ENCODE measurements around the gene DLG1.

The DLG1 gene

GRCh38 chr3:197009532-197010019, 288.8 kb downstream of the DLG1 start:
- no peak for TF ChIP-seq CTCF (IDR thresholded peaks at IDR 0.05; ENCODE audit: low read depth, low read length)
- H3K4me3 ChIP-seq (replicated peaks in 1 of 2; ENCODE audit: low read depth in 2 of 2, low read length in 2 of 2): no peak overlapping the region
- no peak for DNase-seq (ENCODE audit: low read depth in 2 of 2)

- no peak for TF ChIP-seq CTCF (IDR thresholded peaks at IDR 0.05; ENCODE audit: low read depth, low read length)
- no peak overlapping the region for H3K4me3 ChIP-seq (replicated peaks in 1 of 2; ENCODE audit: low read depth in 2 of 2, low read length in 2 of 2)
- no peak for DNase-seq (ENCODE audit: low read depth in 2 of 2)
Measured at GRCh38 chr3:197008436-197009209, 289.8 kb downstream of the DLG1 start.

GRCh38 chr3:197007953-197008352, 290.5 kb downstream of the DLG1 start:
- DNase-seq (ENCODE audit: low read depth in 2 of 2): no peak
- no peak overlapping the region for H3K4me3 ChIP-seq (replicated peaks in 1 of 2; ENCODE audit: low read depth in 2 of 2, low read length in 2 of 2)
- no peak for TF ChIP-seq CTCF (IDR thresholded peaks at IDR 0.05; ENCODE audit: low read depth, low read length)

GRCh38 chr3:197007296-197007940, 291.0 kb downstream of the DLG1 start:
- no peak for DNase-seq (ENCODE audit: low read depth in 2 of 2)
- H3K4me3 ChIP-seq (replicated peaks in 1 of 2; ENCODE audit: low read depth in 2 of 2, low read length in 2 of 2): no peak overlapping the region
- TF ChIP-seq CTCF (IDR thresholded peaks at IDR 0.05; ENCODE audit: low read depth, low read length): no peak

- no peak overlapping the region for H3K4me3 ChIP-seq (replicated peaks in 1 of 2; ENCODE audit: low read depth in 2 of 2, low read length in 2 of 2)
- no peak for TF ChIP-seq CTCF (IDR thresholded peaks at IDR 0.05; ENCODE audit: low read depth, low read length)
Measured at GRCh38 chr3:197006860-197007259, 291.6 kb downstream of the DLG1 start.

GRCh38 chr3:197006446-197006845, 292.0 kb downstream of the DLG1 start:
- no peak for DNase-seq (ENCODE audit: low read depth in 2 of 2)
- H3K4me3 ChIP-seq (replicated peaks in 1 of 2; ENCODE audit: low read depth in 2 of 2, low read length in 2 of 2): no peak overlapping the region
- no peak for TF ChIP-seq CTCF (IDR thresholded peaks at IDR 0.05; ENCODE audit: low read depth, low read length)

More at GRCh38 chr3:197006860-197007259, 291.6 kb downstream of the DLG1 start:
- DNase-seq (ENCODE audit: low read depth in 2 of 2): no peak
